ENCODE data around the gene TRMT61A. TPM values are rescaled to one million over a fixed set of nuclear protein-coding genes. Genes with fewer than 3 reads are reported as not detected.

TRMT61A gene
- total and polyA plus RNA-seq, 2 of the 13 experiments (the other 11 are each of a cell fraction or from before 2014, with no cell fraction given), result 6.5 to 13.6 TPM

- TF ChIP-seq ZBED4 (CRISPR knock-in tag; IDR thresholded peaks at IDR 0.05; ENCODE audit: borderline replicate concordance) (no peak), REL (CRISPR knock-in tag; conservative IDR thresholded peaks at IDR 0.05) (0 out of 2 replicates have a peak, but pooled peaks have one; percentile 44), CSRNP1 (CRISPR knock-in tag; IDR thresholded peaks at IDR 0.05) (no peak), ZNF776 (CRISPR knock-in tag; IDR thresholded peaks at IDR 0.05) (no peak), RELA (CRISPR knock-in tag; IDR thresholded peaks at IDR 0.05) (no peak), ZNF737 (CRISPR knock-in tag; IDR thresholded peaks at IDR 0.05; ENCODE audit: borderline replicate concordance) (no peak), ZSCAN20 (CRISPR knock-in tag; IDR thresholded peaks at IDR 0.05; ENCODE audit: borderline replicate concordance) (no peak), NFRKB (IDR thresholded peaks at IDR 0.05) (no peak), MAZ (IDR thresholded peaks at IDR 0.05; ENCODE audit: borderline replicate concordance, low read depth, low read length) (no peak), MAZ (CRISPR knock-in tag; IDR thresholded peaks at IDR 0.05; ENCODE audit: low read depth) (0 out of 2 replicates have a peak, but pooled peaks have one; percentile 25), ZNF331 (CRISPR knock-in tag; IDR thresholded peaks at IDR 0.05) (no peak; the same call in 1 of the 2 replicates), ZBTB4 (CRISPR knock-in tag; IDR thresholded peaks at IDR 0.05; ENCODE audit: borderline replicate concordance) (no peak), ZNF282 (IDR thresholded peaks at IDR 0.05; ENCODE audit: partially characterized antibody) (no peak)
- TF ChIP-seq, protein P1, sequence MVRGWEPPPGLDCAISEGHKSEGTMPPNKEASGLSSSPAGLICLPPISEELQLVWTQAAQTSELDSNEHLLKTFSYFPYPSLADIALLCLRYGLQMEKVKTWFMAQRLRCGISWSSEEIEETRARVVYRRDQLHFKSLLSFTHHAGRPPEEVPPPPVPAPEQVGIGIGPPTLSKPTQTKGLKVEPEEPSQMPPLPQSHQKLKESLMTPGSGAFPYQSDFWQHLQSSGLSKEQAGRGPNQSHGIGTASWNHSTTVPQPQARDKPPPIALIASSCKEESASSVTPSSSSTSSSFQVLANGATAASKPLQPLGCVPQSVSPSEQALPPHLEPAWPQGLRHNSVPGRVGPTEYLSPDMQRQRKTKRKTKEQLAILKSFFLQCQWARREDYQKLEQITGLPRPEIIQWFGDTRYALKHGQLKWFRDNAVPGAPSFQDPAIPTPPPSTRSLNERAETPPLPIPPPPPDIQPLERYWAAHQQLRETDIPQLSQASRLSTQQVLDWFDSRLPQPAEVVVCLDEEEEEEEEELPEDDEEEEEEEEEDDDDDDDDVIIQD (CRISPR knock-in tag; IDR thresholded peaks at IDR 0.05; ENCODE audit: low read depth), result 0 out of 2 replicates have a peak, but pooled peaks have one; percentile 11
- TF ChIP-seq, protein P2, sequence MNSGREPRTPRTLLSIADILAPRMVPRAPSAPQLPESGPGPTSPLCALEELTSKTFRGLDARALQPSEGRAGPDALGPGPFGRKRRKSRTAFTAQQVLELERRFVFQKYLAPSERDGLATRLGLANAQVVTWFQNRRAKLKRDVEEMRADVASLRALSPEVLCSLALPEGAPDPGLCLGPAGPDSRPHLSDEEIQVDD (CRISPR knock-in tag; IDR thresholded peaks at IDR 0.05; ENCODE audit: borderline replicate concordance), result 0 out of 2 replicates have a peak, but pooled peaks have one; percentile 52
- TF ChIP-seq, protein P3, sequence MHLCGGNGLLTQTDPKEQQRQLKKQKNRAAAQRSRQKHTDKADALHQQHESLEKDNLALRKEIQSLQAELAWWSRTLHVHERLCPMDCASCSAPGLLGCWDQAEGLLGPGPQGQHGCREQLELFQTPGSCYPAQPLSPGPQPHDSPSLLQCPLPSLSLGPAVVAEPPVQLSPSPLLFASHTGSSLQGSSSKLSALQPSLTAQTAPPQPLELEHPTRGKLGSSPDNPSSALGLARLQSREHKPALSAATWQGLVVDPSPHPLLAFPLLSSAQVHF (CRISPR knock-in tag; IDR thresholded peaks at IDR 0.05), result no peak
Observed at GRCh38 chr14:103528587-103529382, at the start of gene TRMT61A (continued).
